GM12891 (cell line): Measurements from ENCODE around the gene SPTLC2.

Experiments
- POLR2A ChIP-seq: IDR thresholded peaks from 2 replicates; pipeline ENCODE4 v1.6.1; 2011; ENCODE audit warnings: low read depth, low read length, control low read depth
- POLR2AphosphoS5 ChIP-seq: IDR thresholded peaks from 2 replicates; pipeline ENCODE4 v1.6.1; 2011; ENCODE audit warnings: low read depth, low read length, control low read depth
- POU2F2 ChIP-seq: IDR thresholded peaks from 2 replicates; pipeline ENCODE4 v1.6.1; 2011; ENCODE audit warnings: low read depth, mild to moderate bottlenecking, control low read depth, low read length, moderate library complexity
- TAF1 ChIP-seq: IDR thresholded peaks from 2 replicates; pipeline ENCODE4 v1.6.1; 2011; ENCODE audit warnings: low read depth, low read length, control low read depth

DNA sequence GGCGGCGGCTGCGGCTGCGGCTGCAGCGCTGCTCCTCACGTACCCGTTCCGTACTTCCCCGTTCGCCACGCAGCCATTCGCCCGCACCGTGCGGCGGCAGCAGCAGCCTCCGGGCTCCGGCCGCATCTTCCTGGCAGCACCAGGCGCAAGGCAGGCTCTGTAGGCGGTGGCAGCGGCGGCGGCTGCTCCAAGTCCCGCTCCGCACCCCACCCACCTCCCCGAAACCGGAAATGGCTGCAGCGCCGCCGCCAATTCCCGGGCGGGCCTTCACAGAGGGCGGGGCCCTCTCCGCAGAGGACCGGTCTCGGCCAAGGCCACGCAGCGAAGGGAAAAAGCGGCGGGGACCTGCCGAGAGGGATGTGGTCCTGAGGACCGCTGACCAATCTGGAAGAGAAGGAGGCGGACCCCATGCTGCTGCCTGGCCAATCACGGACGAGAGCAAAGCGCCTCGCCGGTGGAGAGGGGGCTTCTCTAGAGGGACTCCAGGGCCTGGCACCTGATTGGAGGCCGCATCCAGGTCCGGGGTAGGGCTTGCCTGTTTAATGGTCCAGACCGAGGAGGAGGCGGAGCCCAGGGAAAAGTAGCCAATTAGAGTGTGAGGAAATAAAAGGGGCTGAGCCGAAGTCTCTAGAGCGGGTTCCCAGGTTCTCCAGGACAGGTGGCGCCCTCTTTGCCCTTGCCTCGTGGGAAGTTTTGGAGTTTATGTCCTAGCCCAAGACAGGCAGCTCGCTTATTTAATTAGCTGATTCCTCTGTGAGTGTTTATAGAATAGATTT is at the start of gene SPTLC2:
- TF ChIP-seq POU2F2 (no peak), POLR2AphosphoS5 (0 out of 2 replicates have a peak, but pooled peaks have one; percentile 49), TAF1 (peak; percentile 42; the same call in 1 of the 2 replicates), POLR2A (no peak)
